ENCODE measurements around the gene CYP1A2.

The CYP1A2 gene

DNA sequence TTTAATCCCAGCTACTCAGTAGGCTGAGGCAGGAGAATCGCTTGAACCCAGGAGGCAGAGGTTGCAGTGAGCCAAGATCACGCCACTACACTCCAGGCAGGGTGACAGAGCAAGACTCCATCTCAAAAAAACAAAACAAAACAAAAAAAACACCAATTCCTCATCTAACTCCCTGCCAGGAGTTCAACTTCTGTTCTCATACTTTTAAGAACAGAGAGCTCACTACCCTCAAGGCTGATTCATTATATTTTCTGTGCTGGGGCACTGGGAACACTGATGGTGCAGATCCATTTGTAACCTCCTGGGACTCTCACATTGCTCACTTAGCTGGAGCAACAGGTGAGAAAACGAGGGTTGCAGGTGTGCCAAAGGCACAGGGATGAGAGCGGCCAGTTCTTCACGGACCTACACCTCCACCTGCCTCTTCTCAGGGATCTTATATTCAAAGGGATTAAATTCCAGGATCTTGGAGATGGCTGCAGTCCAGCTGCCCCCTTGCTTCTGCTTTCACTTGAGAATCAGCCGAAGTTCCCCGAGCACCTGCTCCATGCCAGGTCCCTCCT lies 20.9 kb downstream of the CYP1A2 start:
- TF ChIP-seq MYC (IDR thresholded peaks at IDR 0.05; ENCODE audit: low read depth, low read length) (no peak), MAX (IDR thresholded peaks at IDR 0.05; ENCODE audit: low read depth, low read length) (no peak), POLR2A (IDR thresholded peaks at IDR 0.05; ENCODE audit: extremely low read depth, insufficient read length) (no peak)
- TF ChIP-seq, protein P1, sequence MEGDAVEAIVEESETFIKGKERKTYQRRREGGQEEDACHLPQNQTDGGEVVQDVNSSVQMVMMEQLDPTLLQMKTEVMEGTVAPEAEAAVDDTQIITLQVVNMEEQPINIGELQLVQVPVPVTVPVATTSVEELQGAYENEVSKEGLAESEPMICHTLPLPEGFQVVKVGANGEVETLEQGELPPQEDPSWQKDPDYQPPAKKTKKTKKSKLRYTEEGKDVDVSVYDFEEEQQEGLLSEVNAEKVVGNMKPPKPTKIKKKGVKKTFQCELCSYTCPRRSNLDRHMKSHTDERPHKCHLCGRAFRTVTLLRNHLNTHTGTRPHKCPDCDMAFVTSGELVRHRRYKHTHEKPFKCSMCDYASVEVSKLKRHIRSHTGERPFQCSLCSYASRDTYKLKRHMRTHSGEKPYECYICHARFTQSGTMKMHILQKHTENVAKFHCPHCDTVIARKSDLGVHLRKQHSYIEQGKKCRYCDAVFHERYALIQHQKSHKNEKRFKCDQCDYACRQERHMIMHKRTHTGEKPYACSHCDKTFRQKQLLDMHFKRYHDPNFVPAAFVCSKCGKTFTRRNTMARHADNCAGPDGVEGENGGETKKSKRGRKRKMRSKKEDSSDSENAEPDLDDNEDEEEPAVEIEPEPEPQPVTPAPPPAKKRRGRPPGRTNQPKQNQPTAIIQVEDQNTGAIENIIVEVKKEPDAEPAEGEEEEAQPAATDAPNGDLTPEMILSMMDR (IDR thresholded peaks at IDR 0.05; ENCODE audit: low read depth, low read length) = no peak
- H3K4me3 ChIP-seq (ENCODE audit: low read depth, low read length) = no peak overlapping the region
- no peak for DNase-seq (ENCODE audit: low read depth)

GRCh38 chr15:74770211-74770903 lies 21.7 kb downstream of the CYP1A2 start:
- no peak for TF ChIP-seq MYC (IDR thresholded peaks at IDR 0.05; ENCODE audit: low read depth, low read length)
- no peak for TF ChIP-seq MAX (IDR thresholded peaks at IDR 0.05; ENCODE audit: low read depth, low read length)
- TF ChIP-seq POLR2A (IDR thresholded peaks at IDR 0.05; ENCODE audit: extremely low read depth, insufficient read length) = no peak
- TF ChIP-seq, protein P1 (IDR thresholded peaks at IDR 0.05; ENCODE audit: low read depth, low read length) = no peak
- H3K4me3 ChIP-seq (ENCODE audit: low read depth, low read length) = no peak overlapping the region
- no peak for DNase-seq (ENCODE audit: low read depth)

- TF ChIP-seq MYC (IDR thresholded peaks at IDR 0.05; ENCODE audit: low read depth, low read length) (no peak), MAX (IDR thresholded peaks at IDR 0.05; ENCODE audit: low read depth, low read length) (no peak), POLR2A (IDR thresholded peaks at IDR 0.05; ENCODE audit: extremely low read depth, insufficient read length) (no peak)
- TF ChIP-seq, protein P1 (IDR thresholded peaks at IDR 0.05; ENCODE audit: low read depth, low read length) = no peak
- no peak for DNase-seq (ENCODE audit: low read depth)
- no peak overlapping the region for H3K4me3 ChIP-seq (ENCODE audit: low read depth, low read length)
Measured at GRCh38 chr15:74773329-74773728, 24.7 kb downstream of the CYP1A2 start.

DNA sequence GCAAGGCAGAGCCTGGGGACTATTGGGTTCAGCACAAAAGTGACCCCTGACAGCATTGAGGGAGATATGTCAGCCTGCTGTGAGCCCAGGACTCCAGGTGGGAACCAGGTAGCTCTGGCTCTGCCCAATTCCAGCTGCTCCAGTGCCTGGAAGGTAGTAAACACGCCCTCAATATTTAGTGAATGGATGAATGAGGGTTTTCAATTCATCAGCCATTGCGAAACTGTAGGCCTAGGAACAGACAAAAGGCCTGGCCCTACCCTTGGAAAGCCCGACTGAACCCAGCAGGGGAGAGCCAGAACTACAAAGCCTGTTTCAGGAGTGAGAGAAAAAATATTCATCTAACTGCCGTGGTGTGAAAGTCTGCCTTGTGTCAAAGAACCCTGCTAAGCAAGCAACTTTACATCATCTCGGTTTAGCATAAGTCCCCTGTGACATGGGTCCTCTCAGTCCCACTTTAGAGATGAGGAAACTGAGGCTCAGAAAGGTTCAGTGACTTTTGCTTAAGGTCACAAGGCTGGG lies 25.1 kb downstream of the CYP1A2 start:
- TF ChIP-seq MAX (IDR thresholded peaks at IDR 0.05; ENCODE audit: low read depth, low read length) = no peak
- TF ChIP-seq, protein P1 (IDR thresholded peaks at IDR 0.05; ENCODE audit: low read depth, low read length) = no peak
- no peak for TF ChIP-seq POLR2A (IDR thresholded peaks at IDR 0.05; ENCODE audit: extremely low read depth, insufficient read length)
- TF ChIP-seq MYC (IDR thresholded peaks at IDR 0.05; ENCODE audit: low read depth, low read length) = no peak
- peak; percentile 52 for DNase-seq (ENCODE audit: low read depth)
- no peak overlapping the region for H3K4me3 ChIP-seq (ENCODE audit: low read depth, low read length)

GRCh38 chr15:74775132-74775562 lies 26.5 kb downstream of the CYP1A2 start:
- TF ChIP-seq MAX (IDR thresholded peaks at IDR 0.05; ENCODE audit: low read depth, low read length) (no peak), POLR2A (IDR thresholded peaks at IDR 0.05; ENCODE audit: extremely low read depth, insufficient read length) (no peak), MYC (IDR thresholded peaks at IDR 0.05; ENCODE audit: low read depth, low read length) (no peak)
- TF ChIP-seq, protein P1 (IDR thresholded peaks at IDR 0.05; ENCODE audit: low read depth, low read length) = no peak
- no peak for DNase-seq (ENCODE audit: low read depth)
- no peak overlapping the region for H3K4me3 ChIP-seq (ENCODE audit: low read depth, low read length)

Measured in NB4 (cell line).